ENCODE measurements around the gene AP1M1. TPM values are rescaled to one million over a fixed set of nuclear protein-coding genes. Genes with fewer than 3 reads are reported as not detected.
"Not testable (repeated sequence)": the region's sequence is repeated elsewhere in the genome, so short reads cannot be mapped to it uniquely, and the experiment has no call there.

Gene AP1M1
- total RNA-seq, 1 donor from 2014 or later: 84.5 TPM

- H3K4me1 ChIP-seq: peaks cover 6% of the 10 kb centered on the region
- H3K27ac ChIP-seq: peak overlapping the region; percentile 59
- H3K36me3 ChIP-seq: no peaks in the 10 kb centered on the region
- no peak overlapping the region for H3K4me3 ChIP-seq
- TF ChIP-seq POLR2A (IDR thresholded peaks at IDR 0.05): no peak
- TF ChIP-seq POLR2AphosphoS5 (IDR thresholded peaks at IDR 0.05; ENCODE audit: insufficient read depth in 1 of 2, low read depth in 1 of 2): peak in 1 of 2 donors; percentile 11
- H3K27me3 ChIP-seq: no peaks in the 10 kb centered on the region
- DNase-seq (ENCODE audit: extremely low spot score in 2 of 2): no peak
- intact Hi-C loops (cut with DNase I): no loop called here
- H3K9me3 ChIP-seq: no peaks in the 10 kb centered on the region
These were observed 75.2 kb downstream of the AP1M1 start for GRCh38 chr19:16272945-16273344.

DNA sequence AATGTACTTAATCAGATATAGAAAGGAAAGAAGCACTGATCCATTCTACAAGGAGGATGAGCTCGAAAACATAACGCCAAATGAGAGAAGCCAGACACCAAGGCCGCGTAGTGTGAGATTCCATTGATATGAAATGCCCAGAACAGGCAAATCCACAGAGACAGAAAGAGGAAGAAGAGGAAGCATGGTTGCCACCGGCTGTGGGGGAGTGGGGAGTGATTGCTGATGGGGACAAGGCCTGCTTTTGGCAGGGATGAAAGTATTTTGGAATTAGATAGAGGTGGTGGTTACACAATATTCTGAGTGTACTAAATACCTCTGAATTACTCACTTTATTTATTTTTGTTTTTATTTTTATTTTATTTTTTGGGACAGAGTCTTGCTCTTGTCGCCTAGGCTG lies 76.7 kb downstream of the AP1M1 start:
- no peak for DNase-seq (ENCODE audit: extremely low spot score in 2 of 2)
- no peaks in the 10 kb centered on the region for H3K27me3 ChIP-seq
- no peaks in the 10 kb centered on the region for H3K9me3 ChIP-seq
- H3K27ac ChIP-seq: no peak overlapping the region
- intact Hi-C loops (cut with DNase I): no loop called here
- peaks cover 7% of the 10 kb centered on the region for H3K4me1 ChIP-seq
- H3K4me3 ChIP-seq: no peak overlapping the region
- H3K36me3 ChIP-seq: no peaks in the 10 kb centered on the region
- TF ChIP-seq POLR2A (IDR thresholded peaks at IDR 0.05) (no peak), POLR2AphosphoS5 (IDR thresholded peaks at IDR 0.05; ENCODE audit: insufficient read depth in 1 of 2, low read depth in 1 of 2) (no peak)
- TF ChIP-seq, protein P1, sequence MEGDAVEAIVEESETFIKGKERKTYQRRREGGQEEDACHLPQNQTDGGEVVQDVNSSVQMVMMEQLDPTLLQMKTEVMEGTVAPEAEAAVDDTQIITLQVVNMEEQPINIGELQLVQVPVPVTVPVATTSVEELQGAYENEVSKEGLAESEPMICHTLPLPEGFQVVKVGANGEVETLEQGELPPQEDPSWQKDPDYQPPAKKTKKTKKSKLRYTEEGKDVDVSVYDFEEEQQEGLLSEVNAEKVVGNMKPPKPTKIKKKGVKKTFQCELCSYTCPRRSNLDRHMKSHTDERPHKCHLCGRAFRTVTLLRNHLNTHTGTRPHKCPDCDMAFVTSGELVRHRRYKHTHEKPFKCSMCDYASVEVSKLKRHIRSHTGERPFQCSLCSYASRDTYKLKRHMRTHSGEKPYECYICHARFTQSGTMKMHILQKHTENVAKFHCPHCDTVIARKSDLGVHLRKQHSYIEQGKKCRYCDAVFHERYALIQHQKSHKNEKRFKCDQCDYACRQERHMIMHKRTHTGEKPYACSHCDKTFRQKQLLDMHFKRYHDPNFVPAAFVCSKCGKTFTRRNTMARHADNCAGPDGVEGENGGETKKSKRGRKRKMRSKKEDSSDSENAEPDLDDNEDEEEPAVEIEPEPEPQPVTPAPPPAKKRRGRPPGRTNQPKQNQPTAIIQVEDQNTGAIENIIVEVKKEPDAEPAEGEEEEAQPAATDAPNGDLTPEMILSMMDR (IDR thresholded peaks at IDR 0.05): no peak

GRCh38 chr19:16280306-16280705 lies 82.6 kb downstream of the AP1M1 start:
- Histone ChIP-seq H3K9me3 (no peaks in the 10 kb centered on the region), H3K27ac (no peak overlapping the region), H3K4me1 (peaks cover 35% of the 10 kb centered on the region), H3K4me3 (no peak overlapping the region), H3K36me3 (no peaks in the 10 kb centered on the region), H3K27me3 (no peaks in the 10 kb centered on the region)
- TF ChIP-seq, protein P1 (IDR thresholded peaks at IDR 0.05): no peak
- TF ChIP-seq POLR2A (IDR thresholded peaks at IDR 0.05) (no peak), POLR2AphosphoS5 (IDR thresholded peaks at IDR 0.05; ENCODE audit: insufficient read depth in 1 of 2, low read depth in 1 of 2) (no peak)
- intact Hi-C loops (cut with DNase I): no loop called here
- no peak for DNase-seq (ENCODE audit: extremely low spot score in 2 of 2)

GRCh38 chr19:16281743-16282142 lies 84.0 kb downstream of the AP1M1 start:
- Histone ChIP-seq H3K4me1 (peaks cover 47% of the 10 kb centered on the region), H3K27ac (no peak overlapping the region)
- intact Hi-C loops (cut with DNase I): no loop called here

GRCh38 chr19:16283210-16284061 lies 85.7 kb downstream of the AP1M1 start:
- DNase-seq (ENCODE audit: extremely low spot score in 2 of 2): peak in 1 of 2 donors; percentile 94
- Histone ChIP-seq H3K36me3 (no peaks in the 10 kb centered on the region), H3K27me3 (no peaks in the 10 kb centered on the region), H3K4me3 (peak overlapping the region; percentile 14 to 30), H3K27ac (peak overlapping the region; percentile 87), H3K4me1 (peaks cover 47% of the 10 kb centered on the region), H3K9me3 (no peaks in the 10 kb centered on the region)
- intact Hi-C loops (cut with DNase I): loop anchor here (2.0 kb wide), 1 partner anchor 43 kb away; no protein-coding TSS in a partner anchor
- peak; percentile 86 to 95 for TF ChIP-seq POLR2AphosphoS5 (IDR thresholded peaks at IDR 0.05; ENCODE audit: insufficient read depth in 1 of 2, low read depth in 1 of 2)
- TF ChIP-seq, protein P1 (IDR thresholded peaks at IDR 0.05): no peak
- TF ChIP-seq POLR2A (IDR thresholded peaks at IDR 0.05): peak in 1 of 2 donors; percentile 34

More at GRCh38 chr19:16281743-16282142, 84.0 kb downstream of the AP1M1 start:
- no peak for DNase-seq (ENCODE audit: extremely low spot score in 2 of 2)
- no peak for TF ChIP-seq POLR2A (IDR thresholded peaks at IDR 0.05)
- Histone ChIP-seq H3K27me3 (no peaks in the 10 kb centered on the region), H3K4me3 (no peak overlapping the region), H3K9me3 (no peaks in the 10 kb centered on the region), H3K36me3 (no peaks in the 10 kb centered on the region)

DNA sequence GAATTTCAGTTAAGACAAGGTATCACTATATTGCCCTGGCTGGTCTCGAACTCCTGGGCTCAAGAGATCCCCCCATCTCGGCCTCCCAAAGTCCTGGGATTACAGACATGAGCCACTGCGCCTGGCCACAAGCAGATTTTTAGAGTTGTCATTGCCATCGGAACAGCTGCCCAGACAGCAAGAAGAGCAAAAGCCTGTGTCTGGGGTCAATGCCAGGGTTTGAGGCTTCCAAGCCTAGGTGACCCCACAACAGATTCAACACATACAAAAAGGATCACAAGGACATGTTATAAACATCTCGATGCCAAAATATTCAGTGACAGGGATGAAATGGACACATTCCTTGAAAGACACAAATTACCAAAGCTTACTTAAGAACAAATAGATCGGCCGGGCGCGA lies 86.8 kb downstream of the AP1M1 start:
- Histone ChIP-seq H3K4me3 (no peak overlapping the region), H3K36me3 (no peaks in the 10 kb centered on the region), H3K4me1 (peaks cover 45% of the 10 kb centered on the region), H3K27ac (peak overlapping the region; percentile 87), H3K27me3 (no peaks in the 10 kb centered on the region), H3K9me3 (no peaks in the 10 kb centered on the region)
- DNase-seq (ENCODE audit: extremely low spot score in 2 of 2): no peak
- TF ChIP-seq POLR2AphosphoS5 (IDR thresholded peaks at IDR 0.05; ENCODE audit: insufficient read depth in 1 of 2, low read depth in 1 of 2): no peak
- TF ChIP-seq, protein P1 (IDR thresholded peaks at IDR 0.05): no peak
- intact Hi-C loops (cut with DNase I): loop anchor here (2.0 kb wide), 1 partner anchor 42 kb away; no protein-coding TSS in a partner anchor

- intact Hi-C loops (cut with DNase I): loop anchor here (2.0 kb wide), 1 partner anchor 42 kb away; no protein-coding TSS in a partner anchor
- H3K4me3 ChIP-seq; H3K27me3 ChIP-seq; H3K36me3 ChIP-seq; H3K9me3 ChIP-seq; DNase-seq (ENCODE audit: extremely low spot score in 2 of 2): not testable (repeated sequence)
- H3K27ac ChIP-seq: peak overlapping the region; percentile 87
- H3K4me1 ChIP-seq: peaks cover 39% of the 10 kb centered on the region
These were observed 87.4 kb downstream of the AP1M1 start for GRCh38 chr19:16285079-16285478.

Measured in vagina (tissue), 2 donors.